HG03521 (cell line): Measurements from ENCODE around the gene TMEM117.
"Not testable (repeated sequence)": the region's sequence is repeated elsewhere in the genome, so short reads cannot be mapped to it uniquely, and the experiment has no call there.

Source experiments
- ATAC-seq: cut with Tn5 transposase; IDR thresholded peaks from one replicate; pipeline ENCODE4 v1.9.1; 2021; ENCODE audit warnings: mild to moderate bottlenecking, moderate library complexity; ENCODE audit not compliant: unreplicated experiment

Gene TMEM117

DNA sequence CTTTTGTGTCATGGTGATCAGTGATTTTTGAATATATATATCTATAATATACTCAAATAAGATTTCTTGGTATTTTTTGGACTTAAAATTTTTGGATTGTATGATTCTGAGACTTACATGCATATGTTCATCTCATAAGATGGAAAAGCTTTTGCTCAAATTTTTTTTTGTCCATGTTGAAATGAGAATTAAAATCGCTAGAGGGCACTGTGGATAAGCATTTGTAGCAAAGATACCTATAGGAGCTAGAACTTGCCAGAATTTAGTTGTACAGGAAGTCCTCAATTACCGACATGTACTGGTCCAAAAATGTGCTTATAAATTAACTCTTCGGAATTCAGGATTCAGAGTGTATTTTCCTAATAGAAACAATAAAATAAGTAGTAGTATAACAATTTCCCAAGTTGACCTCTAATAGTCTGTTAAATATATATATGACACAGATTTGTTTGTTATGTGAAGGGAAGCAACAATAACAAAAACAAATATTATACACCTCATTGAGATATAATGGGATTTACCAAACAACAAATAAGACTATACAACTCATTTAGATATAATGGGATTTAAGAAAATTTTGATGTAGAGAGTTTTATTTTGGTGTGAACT lies 179.6 kb downstream of the TMEM117 start:
- ATAC-seq: peak; percentile 65

DNA sequence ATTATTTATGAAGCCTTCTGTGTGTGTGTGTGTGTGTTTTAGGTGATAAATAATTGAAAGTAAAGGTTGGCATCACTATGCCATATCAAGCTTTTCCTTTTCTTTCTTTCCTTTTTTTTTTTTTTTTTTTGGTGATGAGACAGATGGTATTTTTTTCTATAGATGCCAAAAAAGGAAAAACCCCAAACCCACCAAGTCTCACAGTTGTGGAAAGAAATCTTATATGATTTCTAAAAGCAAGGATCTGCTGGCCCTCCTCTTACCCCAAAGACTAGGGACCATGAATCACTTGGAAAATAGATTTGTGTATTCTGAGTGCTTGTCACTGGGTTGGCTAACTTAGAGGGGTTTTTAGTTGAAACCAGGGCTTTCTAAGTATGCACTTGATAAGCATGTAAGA lies 181.3 kb downstream of the TMEM117 start:
- no peak for ATAC-seq

DNA sequence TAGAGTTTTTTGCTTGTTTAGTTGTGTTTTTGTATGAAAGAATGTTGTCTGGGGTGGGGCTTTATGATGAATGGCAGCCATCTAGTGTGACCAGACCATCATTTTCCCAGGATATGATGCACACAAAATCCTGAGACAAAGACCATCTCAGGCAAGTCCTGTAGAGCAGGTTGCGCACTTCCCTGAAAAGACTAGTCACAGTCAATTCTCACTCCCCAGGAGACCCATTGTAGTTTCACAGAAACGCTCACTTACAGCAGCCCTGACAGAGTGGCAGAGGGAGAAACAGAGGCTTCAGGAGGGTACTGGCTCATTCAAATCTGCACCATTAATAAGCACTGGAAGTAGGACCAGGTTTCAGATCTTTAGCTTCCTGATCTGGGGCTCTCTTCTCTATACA lies 183.2 kb downstream of the TMEM117 start:
- no peak for ATAC-seq

DNA sequence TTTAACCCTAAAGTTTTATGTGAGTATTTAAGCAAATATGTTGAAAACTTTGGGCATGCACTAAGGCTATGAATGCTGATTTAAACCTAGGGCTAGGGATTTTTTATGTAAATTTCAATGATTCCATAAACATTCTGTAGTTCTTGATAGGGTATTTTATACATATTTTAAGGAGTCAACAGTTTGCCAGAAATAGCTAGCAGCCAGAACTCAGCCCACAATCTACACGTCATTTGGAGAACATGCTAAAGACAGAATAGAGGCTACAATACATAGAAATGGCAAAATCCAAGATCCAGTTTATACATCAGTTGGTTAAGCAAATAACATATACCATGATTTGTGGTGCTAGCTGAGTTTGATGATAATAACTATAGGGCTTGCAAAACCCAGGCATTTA lies 184.7 kb downstream of the TMEM117 start:
- ATAC-seq: no peak

DNA sequence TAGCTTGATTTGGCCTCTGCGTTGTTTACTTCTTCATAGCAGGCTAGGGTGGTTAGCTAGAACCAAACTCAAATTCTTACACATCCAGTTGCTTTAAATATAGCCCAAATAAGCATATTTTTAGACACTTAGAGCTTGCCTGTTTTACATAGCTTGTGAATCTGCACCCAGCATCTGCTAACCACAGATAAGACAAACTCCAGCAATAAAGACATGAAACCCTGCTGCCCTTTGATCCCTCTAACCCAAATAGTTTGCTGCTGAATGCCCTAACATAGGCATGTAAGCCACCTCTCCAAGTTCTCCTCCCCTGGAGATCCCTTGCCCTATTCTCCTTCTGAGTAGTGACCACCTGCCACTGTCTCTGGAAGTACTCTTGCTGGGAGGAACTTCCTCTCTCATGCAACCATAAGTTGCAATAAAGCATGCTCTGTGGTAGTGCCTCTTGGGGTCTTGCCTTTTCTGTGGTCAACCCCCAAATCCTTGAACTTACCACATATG lies 185.6 kb downstream of the TMEM117 start:
- ATAC-seq: peak; percentile 71

DNA sequence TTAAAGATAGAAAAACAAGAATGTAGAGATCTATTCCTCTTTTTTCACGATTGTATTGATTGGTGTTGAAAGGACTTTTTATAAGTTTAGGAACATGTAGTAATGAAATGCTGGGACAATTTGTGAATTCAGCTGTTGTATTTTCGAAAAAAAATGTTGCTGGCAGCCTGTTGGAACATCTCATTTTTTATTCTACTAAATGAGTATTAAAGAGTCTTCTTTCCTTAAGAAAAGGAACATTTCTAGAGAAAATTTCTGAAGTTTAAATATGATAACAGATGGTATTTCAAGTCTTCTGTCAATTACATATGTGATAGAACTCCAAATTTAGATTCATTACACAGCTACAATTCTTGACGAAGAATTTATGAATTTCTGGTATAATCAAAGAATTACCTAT lies 189.6 kb downstream of the TMEM117 start:
- ATAC-seq: no peak

DNA sequence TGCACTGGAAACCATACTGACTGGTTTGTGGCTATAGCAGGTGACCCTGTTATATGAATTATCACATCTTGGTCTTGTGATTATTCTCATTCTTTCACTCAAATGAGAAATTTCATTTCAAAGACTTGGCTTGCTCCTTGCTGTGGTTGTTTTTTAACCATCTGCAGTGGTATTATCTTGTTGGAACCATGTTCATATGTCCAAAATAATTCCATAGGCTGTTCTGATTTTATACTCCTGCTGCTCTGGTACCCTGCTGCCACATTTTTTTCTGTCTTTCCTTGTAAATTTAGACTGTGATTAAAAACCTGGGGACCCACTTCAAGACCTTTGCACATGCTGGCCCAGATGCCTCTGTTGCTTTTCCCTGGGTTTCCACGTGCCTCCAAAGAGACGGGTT lies 190.2 kb downstream of the TMEM117 start:
- ATAC-seq: no peak

DNA sequence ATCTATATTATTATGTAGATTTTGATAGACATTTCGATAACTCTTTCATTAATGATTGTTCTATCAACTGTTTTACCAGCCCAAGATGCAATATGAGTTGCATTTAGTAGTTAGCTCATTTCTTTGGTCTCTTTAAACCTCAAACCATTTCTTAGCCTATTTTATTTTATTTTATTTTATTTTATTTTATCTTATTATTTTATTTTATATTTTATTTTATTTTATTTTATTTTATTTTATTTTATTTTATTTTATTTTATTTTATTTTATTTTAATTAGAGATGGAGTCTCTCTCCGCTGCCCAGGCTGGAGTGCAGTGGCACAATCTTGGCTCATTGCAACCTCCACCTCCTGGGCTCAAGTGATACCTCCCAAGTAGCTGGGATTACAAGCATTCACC lies 191.0 kb downstream of the TMEM117 start:
- ATAC-seq: not testable (repeated sequence)

DNA sequence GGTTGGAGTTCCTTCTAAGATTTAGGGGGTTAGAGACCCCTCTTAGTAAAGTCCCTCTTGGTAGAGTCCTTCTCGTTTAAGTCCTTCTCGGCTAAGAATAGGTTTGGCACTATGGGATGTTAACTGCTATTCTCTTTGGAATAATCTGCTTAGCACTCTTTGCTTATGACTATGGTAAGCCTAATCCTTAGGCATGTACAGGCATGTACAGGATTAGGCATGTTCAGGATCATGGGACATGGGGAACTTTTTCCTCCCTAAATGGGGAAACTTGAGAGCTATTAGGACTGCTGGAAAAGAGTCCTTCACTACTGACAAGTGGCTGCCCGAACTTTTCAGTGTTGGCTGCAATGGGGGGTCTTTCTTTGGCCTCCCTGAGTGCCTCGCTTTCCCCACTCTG lies 193.3 kb downstream of the TMEM117 start:
- ATAC-seq: no peak

DNA sequence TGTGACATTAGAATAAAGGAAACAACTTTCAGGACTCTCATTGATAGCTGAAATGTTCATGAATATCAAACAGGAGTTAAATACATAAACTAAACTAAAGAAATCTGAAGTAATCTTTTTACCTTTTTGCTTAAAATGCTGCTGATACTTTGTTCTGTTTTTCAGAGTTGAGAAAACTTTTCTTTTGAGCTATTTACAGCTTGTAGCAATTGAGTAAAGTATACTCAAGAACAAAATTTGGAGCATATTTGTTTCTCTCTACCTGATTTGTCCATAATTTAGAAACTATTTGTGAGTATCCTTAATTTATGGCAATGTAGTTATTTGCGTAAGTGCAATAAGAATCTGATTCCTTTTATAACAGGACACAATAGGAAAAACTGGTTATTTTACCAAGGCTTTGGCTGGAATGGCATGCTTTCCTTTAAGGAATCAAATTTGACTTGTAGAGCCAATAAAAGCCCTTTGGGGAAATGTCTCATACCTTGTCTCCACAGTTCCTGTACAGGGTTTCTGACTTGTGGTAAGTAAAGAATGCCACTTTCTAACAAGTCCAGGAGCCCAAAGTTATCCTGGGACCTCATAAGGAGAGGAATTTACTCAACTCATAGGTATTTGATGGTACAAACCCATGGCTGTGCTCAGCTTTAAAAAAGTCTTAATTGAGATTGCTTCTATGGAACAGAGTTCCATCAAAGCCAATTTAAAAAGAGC lies 195.7 kb downstream of the TMEM117 start:
- no peak for ATAC-seq

DNA sequence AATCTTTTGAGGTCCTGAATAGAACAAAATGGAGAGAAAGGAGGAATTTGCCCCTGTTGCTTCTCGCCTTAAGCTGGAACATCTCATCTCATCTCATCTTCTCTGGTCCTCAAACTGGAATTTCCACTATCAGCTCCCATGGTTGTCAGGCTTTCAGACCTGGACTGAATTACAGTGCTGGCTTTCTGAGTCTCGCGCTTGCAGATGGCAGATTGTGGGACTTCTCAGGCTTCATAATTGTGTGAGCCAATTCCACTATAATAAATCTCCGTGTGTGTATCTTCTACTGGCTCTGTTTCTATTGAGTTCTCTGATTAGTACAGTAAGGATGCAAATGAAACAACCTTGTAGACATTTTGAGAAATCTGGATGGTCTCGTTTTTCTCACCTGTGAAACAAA lies 199.0 kb downstream of the TMEM117 start:
- ATAC-seq: no peak

DNA sequence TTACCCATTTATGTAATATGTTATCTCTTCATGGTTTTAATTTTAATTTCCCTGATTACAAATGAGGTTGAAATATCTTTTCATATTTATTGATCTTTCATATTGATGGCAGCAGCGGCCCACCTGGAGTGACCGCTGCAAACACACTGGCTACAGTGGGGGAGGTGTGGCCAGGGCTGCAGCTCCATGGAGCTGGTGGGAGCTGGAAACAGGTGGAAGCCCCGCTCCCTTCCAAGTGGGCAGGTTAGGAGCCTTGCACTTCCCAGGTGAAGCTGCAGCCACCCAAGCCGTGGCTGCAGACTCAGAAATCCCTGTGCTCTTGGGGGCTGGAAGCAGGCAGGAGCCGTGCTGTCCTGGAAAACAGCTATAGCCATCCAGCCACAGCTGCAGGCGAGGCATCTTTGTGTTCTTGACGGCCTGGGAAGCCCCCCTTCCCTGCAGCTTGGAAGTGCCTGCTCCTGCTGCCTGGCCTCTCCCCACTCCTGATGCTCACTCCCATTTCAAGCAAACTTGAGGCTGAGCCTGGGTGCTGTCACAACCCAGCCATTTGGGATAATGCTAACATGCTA lies 201.1 kb downstream of the TMEM117 start:
- ATAC-seq: no peak

DNA sequence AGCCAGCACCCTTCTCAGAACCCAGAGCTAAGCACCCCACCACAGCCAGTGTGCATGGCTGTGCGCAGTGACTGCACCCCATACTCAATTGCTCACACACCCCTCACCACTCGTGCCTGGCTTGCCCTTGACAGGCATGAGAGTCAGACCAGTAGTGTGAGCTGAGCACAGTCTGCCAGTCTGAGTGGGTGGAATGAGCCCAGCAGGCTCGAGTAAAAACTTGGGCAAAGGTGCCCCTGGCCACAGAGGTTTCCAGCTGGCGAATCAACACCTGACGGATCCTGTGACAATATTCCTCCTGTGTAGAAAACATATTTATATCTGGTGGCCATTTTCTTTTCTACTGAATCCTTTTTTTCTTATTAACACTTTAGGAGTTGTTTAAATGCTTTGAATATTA lies 202.5 kb downstream of the TMEM117 start:
- ATAC-seq: no peak

DNA sequence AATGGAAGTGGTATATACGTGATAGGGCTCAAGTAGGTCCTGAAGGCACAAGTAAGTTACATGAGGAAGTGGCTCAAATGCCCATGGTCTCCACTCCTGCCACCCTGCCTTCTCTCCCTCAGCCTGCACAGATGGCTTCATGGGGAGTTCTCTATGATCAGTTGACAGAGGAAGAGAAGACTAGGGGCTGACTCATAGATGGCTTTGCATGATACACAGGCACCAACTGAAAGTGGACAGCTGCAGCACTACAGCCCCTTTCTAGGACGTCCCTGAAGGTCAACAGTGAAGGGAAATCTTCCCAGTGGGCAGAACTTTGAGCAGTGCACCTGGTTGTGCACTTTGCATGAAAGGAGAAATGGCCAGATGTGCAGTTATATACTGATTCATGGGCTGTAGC lies 208.6 kb downstream of the TMEM117 start:
- not testable (repeated sequence) for ATAC-seq

DNA sequence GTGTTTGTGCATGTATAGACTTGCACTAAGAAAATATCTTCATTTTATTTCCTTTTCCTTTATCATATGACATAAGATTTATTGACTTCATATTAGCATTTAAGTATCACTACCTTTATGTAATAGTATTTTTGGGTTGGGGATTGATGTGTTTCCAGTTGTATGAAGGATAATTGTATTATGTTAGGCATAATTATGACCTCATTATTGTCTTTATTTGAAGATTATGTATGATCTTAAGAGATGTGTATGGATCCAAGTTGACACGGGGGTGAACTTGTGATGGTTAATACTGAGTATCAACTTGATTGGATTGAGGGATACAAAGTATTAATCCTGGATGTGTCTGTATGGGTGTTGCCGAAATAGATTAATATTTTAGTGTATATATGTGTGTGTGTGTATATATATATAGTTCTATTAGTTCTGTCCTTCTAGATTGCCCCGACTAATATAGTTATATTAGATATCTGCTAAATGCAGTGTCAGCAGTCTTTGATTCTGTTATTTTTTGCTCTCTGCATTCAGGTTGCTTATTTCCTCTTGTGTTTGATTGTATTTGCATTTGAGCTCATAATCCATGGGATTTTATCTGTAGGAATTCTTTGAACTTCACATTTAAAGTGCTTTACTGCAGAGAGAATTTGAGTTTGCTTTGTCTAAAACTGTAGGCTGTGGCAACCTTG lies 211.0 kb downstream of the TMEM117 start:
- ATAC-seq: no peak

DNA sequence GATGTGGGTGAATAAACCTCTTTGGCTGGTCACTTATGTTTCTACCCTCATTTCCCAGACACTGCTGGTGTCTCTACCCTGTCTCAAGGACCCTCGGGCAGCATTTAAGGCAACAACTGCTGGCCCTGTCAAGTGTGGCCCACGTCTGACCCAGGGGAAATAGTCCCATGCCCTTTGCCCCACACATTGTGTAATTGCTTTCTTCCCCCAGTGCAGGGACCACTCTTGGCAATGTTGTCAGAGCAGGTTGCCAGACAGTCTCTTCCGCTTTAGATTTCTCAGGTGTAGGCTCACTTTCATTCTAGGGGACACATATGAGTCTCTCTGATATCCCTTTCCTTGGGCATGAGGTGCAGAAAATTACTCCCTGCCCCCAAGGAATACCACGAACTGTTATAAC lies 216.7 kb downstream of the TMEM117 start:
- ATAC-seq: no peak

DNA sequence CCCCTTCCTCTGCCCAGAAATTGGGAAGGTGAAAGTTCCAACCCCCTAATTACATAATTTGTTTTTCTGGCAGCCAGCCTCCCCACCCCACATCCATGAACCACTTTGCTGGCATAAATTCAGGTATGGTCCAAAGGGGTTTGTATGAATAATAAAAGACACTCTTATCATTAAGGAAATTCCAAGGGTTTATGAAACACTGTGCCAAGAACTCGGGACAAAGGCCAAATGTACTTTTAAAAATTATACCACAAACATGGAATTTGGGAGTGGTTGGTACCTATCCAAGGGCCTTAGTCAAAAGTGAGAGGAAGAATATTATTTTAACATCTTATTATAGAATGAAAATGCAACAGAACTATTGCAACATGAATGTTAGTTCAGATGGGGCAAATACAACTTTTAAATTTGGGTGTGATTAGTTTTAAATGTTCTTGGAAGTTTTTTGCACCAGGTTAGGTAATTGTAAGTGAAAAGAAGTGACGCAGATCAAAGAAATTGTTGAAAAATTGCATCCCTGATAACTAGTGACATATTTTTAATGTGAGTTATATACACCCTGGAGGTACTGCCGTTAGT lies 217.8 kb downstream of the TMEM117 start:
- ATAC-seq: no peak

DNA sequence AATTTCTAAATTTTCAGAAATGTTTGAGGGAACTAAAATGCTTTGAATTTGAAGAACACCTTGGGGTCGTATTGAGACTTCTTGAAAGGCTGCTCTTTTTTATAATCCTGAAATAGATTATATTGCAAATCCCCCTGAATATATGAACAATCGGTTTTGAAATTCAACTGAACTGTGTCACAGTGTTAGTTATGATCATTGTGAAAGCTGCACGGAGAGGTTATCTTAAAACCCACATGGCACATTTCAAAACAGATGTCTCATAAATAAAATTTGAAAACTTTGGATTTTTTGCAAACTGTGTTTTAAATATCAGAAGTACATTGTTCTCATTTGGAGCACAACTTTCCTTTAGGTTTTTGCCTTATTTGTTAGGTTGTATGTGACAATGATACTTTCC lies 218.4 kb downstream of the TMEM117 start:
- ATAC-seq: no peak

DNA sequence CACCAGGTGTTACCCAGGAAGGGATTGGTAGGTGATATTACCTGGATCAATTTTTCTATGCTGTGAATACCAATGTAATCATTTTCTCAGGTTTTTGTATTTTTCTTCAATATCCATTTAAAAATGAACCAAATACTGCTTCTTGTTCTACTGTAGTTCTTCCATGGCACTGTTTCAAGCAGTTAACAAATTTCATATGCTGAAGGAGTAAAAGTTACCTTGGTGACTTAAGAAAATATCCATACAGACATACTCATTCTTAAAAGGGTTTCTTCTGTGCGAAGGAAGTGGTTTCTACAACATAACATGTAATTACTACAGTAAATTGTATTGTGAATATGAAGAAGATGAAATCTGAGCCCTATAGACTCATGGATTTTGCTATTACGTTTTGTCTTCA lies 222.5 kb downstream of the TMEM117 start:
- ATAC-seq: no peak

DNA sequence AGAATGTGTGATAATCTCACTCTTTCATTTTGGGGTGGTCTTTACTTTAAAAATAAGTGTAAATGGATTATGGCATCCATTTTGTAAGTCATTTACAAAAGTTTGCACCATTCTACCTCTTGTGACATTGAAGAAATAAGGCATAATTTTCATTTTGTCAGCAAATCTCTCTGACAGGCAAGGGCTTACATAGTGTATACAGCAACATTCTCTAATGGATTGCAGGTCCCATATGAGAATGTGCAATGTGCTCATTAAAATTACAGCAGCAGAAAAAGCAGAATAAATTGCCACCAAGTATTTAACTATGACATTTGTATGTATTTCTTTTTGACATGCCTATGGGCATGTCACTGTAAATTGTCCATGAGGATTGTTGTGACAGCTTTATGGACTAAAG lies 223.6 kb downstream of the TMEM117 start:
- no peak for ATAC-seq

DNA sequence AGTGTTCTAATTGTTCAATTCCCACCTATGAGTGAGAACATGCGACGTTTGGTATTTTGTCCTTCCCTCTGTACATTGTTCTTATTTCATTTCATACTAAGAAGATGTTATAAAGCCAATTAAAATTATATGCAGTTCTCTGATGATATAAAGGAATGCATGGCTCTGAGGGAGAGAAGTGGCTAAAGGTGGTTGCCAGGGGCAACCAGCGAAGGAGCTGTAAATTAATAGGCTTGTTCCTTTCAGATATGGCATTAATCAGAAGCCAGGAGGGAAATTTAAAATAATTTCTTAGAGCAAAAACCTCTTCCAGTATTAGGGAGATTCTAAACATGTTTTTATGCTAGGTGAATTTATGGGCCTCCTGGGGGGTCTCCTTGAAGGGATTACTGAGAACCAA lies 227.8 kb downstream of the TMEM117 start:
- no peak for ATAC-seq
